Ecto neural progenitor cell (in vitro differentiated cells): Measurements from ENCODE around the gene STRN3.
"Not testable (repeated sequence)": the region's sequence is repeated elsewhere in the genome, so short reads cannot be mapped to it uniquely, and the experiment has no call there.

Experiments used
- DNase-seq: peaks from one replicate; pipeline ENCODE4 v3.0.0-alpha.2; 2018; ENCODE audit warnings: low spot score

The STRN3 gene

DNA sequence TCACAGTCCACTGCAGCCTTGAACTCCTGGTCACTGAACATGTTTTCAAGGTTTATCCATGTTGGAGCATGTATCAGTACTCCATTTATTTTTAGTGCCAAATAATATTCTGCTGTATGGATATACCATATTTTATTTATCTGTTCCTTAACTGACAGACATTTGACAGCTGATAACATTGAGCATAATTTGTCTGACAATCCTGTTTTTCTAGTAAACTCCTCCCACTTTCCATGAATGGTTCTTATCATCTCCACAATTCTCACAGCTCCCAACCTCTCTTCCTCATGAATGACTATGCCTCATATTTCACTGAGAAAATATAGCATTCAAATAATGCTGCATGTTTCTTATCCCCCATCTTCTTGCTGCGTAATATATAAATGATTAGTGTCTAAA, 118.5 kb downstream of the STRN3 start:
- DNase-seq: no peak

DNA sequence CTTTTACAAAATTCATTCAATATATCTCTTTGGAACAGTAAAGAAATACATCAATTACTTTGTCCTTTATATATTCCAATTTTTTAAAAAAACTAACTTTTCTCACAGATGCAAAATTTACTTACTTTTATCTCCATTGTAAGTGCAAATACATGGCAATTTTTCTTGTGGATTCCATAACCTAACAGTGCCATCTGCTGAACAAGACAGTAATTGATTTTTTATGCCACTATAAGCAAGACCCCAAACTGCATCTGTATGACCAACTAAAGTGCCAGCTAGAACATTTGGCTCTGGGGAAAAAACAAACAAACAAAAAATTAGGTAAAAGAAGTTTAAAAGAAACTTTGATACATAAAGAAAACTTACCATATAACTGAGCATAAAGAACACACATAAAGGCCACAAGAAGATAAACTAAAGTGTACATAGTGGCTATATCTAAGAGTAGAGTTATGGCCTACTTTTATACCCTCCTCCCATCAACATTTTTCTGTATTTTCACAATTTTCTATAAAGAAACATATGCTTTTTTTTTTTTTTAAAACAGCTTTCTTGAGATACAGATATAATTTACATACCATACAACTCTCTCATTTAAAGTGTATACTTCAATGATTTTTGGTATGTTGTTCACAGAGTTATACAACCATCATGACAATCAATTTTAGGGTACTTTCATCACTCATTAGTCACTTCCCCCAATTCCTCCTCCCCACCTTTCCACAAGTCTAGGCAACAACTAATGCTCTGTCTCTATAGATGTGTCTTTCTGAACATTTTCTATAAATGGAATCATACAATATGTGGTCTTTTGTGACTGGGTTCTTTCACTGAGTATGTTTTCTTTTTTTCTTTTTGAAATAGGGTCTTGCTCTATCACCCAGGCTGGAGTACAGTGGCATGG, 119.2 kb downstream of the STRN3 start:
- DNase-seq: no peak

DNA sequence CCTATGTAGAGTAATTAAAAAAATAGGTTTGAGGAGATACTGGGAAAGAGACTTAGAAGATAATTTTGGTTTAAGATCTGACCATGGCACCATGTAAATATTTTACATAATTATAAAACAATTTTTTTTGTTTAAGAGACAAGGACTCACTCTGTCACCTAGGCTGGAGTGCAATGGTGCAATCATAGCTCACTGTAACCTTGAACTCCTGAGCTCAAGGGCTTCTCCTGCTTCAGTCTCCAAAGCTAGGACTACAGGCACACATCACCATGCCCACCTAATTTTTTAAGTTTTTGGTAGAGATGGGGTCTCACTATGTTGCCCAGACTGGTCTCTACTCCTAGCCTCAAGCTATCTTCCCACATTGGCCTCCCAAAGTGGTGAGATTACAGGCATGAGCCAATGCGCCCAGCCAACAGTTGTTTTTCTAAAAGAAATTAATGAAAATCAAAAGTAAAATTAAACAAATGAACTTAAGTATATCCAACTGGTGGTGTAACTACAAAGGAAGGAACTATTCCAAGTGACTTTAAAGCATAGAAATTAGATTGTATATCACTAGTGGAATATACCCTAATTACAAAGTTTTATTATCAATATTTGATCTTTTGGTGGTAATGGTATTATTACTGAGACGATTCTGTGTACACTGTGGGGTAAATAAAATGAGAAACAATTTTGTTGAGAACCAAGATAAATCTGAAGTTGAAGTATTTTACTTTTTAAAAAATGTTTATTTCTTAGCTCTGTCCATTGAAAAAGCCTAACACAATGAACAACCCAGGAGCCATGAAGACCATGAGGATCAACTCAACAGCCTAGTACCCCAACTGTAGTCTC, 122.7 kb downstream of the STRN3 start:
- DNase-seq: no peak

DNA sequence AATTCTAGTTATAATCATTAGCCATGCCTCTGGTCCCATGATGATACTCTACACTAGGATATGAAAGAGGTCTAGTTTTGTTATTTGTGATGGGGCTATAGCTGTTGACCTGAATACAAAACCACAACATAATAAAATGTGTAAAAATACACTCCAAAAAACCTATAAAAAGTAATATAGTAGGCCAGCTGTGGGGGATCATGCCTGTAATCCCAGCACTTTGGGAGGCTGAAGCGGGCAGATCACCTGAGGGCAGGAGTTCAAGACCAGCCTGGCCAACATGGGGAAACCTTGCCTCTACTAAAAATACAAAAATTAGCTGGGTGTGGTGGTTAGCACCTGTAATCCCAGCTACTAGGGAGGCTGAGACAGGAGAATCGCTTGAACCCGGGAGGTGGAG, 129.1 kb downstream of the STRN3 start:
- DNase-seq: not testable (repeated sequence)

DNA sequence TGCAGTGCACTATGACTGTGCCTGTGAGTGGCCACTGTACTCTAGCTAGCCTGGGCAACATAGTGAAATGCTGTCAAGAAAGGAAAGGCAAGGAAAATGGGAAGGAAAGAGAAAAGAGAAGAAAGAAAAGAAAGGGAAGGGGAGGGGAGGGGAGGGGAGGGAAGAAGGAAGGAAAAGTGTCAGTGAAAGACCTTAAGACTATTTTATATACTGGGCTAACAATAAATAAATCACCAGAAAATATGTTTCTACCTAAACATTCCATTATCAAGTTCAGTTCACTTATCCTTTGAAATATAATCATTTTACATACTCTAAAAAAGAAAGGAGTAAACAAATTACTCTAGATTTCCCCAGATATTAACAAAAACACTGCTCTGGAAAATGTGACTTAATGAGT, 129.7 kb downstream of the STRN3 start:
- DNase-seq: no peak

DNA sequence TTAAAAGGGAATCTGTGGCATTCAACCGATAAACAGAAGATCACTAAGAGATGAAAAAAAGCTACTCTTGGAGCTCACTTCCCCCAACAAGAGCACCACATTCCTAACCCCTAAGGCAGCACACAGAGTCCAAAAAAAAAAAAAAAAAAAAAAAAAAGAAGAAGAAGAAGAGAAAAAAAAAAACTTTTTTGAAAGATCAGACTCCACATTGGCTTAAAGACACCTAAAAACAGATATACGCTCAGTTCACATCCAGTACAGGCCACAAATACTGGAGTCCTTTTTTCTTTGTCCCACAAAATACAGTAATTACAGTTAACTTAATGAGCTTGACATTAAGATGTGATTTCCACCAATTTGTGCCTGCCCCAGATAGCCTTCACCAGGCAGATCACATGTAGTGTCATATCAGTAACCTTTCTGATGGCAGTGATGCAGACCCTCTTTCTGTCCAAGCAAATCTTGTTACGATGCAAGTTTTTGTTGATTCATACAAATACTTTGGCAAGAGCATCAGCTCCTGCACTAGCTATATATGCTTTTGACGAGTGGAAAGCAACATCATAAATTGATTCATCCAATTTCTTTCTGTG, 131.2 kb downstream of the STRN3 start:
- DNase-seq: no peak

DNA sequence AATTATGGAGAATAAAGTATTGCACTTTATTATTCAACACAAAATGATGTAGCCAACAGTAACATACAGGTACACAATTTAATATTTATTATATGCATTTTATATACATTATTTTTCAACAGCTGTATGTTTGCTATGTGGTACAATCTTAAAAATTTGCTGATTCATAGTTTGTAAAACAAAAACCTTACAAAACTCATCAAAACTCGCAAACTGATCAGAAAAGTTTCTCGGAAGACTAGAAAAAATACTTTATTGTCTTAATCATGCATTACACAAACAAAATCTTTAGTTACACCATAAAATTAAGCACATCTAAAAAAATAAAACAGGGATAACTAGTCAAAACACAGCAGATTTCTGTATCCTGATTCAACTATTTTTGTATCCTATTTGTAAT, 132.4 kb downstream of the STRN3 start:
- DNase-seq: no peak

DNA sequence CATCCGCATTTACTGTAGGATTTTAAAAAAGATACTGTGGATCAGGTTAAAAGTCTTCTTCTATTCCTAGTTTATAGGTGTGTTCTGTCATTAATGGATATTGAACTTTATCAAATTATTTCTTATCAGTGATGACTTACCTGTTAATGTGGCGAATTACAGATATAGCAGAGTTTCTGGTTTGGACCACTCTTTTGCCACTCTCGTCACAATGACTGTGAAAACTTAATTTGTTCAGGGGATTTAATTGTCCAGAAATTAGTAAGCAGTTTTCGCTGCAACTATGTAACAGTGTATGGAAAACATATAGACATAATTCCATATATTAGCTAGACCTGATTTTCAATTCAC, 137.0 kb downstream of the STRN3 start:
- no peak for DNase-seq

DNA sequence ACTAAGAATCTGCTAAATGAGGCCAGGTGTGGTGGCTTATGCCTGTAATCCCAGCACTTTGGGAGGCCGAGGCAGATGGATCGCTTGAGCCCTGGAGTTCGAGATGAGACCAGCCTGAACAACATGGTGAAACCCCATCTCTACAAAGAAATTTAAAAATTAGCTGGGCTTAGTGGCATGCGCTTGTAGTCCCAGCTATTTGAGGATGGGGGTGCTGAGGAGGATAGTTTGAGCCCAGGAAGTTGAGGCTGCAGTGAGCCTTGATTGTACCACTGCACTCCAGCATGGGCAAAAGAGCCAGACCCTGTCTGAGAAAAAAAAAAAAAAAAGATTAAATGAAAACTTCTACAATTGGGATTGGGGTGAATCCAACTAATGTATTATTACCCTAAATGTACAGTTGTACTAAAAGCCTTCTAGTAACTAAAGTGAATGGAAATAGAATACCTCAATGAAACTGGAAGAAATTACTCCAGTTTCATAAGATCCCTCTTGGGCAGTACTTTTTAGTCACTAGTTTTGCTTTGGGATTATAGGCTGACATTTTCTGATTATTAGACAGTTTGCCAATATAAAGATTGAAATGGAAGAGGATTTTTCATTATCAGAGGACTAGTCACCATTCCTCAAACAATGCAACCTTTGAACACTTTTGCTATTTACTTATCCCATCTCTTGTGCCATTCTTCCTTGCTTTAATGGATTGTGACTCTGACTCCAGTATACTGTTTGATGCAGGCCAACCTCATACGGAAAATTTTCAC, 137.5 kb downstream of the STRN3 start:
- DNase-seq: no peak

DNA sequence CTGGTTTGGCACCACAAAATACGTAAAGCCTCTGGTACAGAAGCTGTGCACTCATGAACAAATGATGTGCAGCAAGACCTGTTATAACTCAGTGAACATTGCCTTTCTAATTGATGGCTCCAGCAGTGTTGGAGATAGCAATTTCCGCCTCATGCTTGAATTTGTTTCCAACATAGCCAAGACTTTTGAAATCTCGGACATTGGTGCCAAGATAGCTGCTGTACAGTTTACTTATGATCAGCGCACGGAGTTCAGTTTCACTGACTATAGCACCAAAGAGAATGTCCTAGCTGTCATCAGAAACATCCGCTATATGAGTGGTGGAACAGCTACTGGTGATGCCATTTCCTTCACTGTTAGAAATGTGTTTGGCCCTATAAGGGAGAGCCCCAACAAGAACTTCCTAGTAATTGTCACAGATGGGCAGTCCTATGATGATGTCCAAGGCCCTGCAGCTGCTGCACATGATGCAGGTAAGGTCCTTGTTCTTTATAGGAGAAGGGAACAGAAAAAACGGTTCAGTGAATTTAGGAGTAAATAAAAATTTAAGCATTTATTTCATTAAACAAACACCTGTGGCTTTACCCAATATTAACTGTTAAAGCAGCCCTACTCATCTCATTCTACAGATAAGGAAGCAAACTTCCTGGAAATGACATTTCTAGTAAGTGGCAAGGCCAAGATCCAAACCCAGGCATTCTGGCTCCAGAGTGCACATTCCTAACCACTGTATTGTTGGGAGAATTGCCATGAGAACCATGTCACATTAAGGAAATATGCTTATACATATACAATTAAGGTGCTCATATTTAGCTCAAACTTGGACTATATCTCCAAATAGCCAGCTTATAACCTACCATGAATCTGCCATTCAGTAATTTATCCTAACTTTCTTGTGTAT, 140.1 kb downstream of the STRN3 start:
- no peak for DNase-seq

DNA sequence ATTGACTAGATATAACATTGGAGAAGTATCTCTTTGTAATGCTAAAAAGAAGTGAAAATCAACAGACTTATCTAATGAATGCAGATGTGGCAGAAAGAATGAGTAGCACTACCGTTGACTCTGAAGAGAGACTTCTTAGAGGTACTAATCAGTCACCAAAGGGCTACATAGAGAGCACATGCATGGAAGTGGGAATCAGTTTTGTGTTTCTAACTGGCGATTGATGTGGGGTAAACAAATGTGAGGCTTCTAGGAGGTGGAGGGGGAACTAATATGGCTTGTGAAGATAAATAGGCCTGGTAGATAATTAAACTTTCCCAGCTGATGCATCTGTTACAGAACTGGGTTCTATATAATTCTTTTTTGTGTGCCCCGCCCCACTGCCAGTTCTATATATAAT, 141.3 kb downstream of the STRN3 start:
- no peak for DNase-seq

DNA sequence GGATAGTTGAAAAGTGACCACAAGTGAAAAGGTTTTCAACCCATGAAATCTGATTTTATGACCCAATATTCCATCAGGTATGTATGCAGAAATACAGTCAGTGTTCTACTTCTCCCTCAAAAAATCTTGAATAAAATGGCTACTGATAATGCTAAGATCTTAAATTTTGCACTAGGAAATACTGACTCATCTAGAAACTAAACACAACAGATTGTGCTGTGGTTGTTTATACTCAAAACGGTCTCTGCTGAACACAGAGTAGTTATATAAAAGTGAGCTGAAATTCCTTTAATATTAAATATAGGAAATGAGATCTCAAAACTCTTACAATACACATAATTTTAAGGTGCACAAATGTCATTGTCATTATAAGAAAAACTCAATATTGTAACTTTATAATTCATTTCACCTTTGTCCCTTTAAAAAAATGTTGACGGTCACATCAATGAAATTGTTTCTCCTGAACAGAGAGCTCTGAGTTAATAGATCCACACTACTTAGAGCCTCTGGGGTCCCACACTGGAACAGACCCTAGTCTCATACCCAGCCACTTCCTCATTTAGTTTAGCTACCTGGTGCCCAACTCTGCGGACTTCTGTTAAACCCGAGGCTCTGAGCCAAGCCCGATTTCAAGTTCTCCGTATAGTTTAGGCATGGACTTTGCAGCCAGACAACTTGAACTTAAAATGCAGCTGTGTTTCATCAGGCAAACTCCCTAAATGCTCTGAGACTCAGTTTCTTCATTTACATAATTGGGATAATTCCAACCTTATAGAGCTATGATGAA, 142.5 kb downstream of the STRN3 start:
- DNase-seq: no peak

DNA sequence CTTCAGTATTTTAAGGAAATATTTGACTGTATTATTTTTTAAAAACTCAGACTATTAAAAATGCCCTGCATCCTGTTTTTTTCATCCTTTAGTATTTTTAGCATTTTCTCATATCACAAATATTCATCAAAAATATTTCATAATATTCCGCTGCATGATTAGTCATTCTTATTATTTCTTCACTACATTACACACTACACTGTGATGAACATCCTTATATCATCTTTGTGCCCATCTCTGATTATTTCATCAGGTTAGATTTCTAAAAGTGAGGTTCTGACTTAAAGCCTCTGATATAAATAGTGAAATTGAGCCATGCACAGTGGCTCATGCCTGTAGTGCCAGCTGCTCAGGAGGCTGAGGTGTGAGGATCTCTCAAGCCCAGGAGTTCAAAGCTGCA, 143.7 kb downstream of the STRN3 start:
- DNase-seq: no peak

DNA sequence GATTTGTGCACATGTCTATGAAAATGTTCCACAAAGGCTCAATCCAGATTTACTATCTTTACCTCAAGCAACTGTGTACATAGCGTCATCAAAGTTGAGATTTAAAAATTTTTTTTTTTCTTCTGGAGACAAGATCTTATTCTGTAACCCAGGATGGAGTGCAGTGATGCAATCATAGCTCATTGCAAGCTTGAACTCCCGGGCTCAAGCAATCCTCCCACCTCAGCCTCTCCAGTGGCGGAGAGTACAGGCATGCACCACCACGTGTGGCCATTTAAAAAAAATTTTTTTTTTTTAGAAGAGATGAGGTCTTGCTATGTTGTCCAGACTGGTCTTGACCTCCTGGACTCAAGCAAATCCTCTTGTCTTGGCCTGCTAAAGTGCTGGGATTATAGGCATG, 149.5 kb downstream of the STRN3 start:
- no peak for DNase-seq

DNA sequence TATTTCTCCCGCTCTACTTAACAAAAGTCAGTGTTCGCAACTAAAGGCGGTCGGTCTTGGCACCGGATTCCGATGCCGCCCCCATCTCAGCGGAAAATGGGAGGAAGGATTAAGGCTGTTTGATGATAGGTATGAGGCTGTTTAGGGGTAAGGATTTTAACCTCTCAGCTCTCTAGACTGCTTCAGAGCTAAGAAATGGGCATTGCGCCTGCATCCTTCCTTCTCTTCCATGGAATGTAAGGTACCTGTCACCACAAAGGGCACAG, 150.5 kb downstream of the STRN3 start:
- no peak for DNase-seq

DNA sequence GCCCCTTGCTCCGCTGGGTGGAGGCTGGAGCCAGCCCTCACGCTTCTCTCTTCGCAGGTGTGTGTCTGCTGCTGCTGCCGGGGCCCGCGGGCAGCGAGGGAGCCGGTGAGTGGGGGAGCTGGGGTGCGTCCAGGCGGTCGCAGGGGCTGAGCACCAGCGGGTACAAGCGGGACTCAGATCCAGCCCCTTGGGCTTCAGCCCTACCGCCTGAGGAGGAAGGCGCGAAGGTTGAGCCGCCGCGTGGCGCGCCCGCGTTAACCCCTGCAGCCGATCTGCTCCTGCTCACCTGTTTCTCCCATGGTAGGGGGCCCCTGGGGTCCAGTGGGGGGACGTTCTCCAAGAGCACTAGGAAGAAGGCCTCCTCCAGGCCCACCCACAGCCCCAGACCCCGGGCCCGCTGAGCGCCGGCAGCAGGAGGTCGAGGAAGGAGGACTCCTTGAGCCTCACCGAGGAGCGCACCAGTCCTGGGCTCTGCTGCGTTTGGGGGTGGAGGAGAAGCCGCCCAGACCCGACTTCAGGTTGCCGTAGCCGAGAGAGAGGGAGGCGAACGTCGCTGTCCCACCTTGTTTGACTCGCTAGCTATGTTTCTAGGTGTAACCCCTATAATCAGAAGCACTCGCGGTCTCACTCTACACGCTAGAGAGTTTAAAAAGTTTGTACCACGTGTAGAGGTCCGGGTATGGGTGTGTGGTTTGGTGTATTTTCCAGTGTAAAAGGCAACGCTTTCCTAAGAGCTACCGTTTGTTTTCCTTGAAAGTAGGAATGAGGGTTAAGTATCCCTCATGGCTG, 151.0 kb downstream of the STRN3 start:
- peak; percentile 59 for DNase-seq

DNA sequence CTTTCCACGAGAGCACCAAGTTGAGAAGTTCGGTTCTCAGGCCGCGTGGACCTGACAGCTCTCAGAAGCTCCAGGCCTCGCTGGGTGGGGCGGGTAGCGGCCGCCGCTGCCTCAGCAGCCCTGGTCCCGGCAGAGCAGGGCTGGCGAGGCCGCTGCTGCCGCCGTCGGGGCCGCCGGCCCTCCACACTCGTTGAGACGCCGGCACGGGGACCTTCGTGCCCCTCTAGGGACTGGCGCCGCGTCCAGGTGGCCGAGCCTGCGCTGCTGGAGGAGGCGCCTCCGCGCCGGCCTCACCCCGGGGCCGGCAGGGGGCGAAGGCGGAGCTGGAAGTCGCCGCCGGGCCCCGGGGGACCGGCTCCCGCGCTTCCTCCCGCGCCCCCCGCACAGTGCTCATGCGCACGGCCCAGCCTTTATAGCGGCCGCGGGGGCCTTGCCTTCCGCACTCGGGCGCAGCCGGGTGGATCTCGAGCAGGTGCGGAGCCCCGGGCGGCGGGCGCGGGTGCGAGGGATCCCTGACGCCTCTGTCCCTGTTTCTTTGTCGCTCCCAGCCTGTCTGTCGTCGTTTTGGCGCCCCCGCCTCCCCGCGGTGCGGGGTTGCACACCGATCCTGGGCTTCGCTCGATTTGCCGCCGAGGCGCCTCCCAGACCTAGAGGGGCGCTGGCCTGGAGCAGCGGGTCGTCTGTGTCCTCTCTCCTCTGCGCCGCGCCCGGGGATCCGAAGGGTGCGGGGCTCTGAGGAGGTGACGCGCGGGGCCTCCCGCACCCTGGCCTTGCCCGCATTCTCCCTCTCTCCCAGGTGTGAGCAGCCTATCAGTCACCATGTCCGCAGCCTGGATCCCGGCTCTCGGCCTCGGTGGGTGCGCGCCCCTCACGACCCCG, 151.8 kb downstream of the STRN3 start, which contains the start of gene COCH:
COCH (plus strand) TSS at position 440 of the 879 bp plus-strand sequence; CDS start at position 820, 380 bp downstream.
- DNase-seq: peak; percentile 77

DNA sequence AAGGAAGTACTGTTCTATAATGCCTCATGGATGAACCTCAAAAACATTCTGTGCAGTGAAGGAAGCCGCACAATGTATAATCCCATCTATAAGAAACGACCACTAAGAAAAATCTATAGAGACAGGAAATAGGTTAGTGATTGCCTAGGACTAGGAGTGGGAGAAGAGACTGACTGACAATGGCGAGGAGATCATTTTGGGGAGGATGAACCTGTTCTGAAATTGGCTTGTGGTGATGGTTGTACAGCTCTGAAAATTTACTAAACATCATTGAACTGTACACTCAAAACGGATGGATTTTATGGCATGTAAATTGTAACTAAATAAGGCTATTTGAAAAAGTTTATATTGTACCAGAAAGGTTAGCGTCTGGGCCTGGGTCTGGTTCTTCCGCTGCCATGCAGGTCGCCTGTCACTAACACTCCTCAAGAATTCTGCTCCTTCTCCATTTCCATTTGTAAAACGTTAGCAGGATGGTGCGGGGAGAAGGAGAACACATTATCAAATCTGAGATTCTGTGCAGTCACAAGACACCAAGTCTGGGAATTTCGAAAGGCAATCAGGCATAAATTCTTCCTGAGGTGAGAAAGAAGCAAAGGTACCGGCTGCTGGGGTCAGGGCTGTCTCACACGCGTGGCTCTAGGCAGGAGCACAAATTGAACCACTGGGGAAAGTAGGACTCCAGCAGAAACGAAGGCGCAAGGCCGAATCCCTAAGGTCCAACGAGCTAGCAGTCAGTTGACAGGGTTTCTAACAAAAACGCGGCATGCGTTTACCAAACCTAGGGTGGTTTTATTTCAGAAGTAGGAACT, 152.7 kb downstream of the STRN3 start:
- no peak for DNase-seq
